ENCODE results near the gene CREB3L1. TPM values are rescaled to one million over a fixed set of nuclear protein-coding genes. Genes with fewer than 3 reads are reported as not detected.
A peak's percentile ranks its signal among the peaks of the same experiment; 100 is the strongest.

Gene CREB3L1
- total RNA-seq, 1 donor: 33.3 TPM

DNA sequence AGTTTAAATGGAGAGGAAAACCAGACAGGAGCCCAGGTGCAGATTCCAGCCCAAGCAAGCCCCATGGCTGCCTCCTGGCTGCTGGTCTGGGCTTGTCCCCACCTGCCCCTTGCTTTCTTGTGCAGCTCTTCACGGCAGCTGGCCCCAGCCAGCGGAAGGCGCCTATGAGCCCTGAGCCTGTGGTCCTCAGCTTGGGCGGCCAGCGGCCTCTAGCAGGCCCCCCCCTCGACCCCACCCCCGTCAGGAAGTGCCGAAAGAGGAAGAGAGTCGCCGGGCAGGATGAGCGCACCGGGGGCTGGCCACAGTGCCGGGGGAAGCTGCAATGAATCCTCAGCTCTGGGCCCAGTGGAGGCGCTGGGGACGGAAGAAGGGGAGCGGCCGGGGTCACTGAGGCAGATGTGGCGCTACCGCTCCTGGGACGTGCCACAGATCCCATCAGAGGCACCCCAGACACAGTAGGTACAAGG lies 67.7 kb downstream of the CREB3L1 start:
- Histone ChIP-seq H3K79me2 (ENCODE audit: insufficient read depth, low read length) (peaks cover 26% of the 10 kb centered on the region), H3K27ac (ENCODE audit: low read depth, low read length) (no peak overlapping the region), H3K4me3 (ENCODE audit: insufficient read depth, low read length) (no peak overlapping the region), H3K36me3 (ENCODE audit: insufficient read depth, low read length) (no peaks in the 10 kb centered on the region), H3K27me3 (ENCODE audit: insufficient read depth, low read length) (peaks cover 18% of the 10 kb centered on the region), H3K9me3 (ENCODE audit: low read depth, low read length) (no peaks in the 10 kb centered on the region), H3K4me2 (ENCODE audit: insufficient read depth, low read length) (no peak overlapping the region), H4K20me1 (ENCODE audit: insufficient read depth, low read length) (peaks cover 17% of the 10 kb centered on the region), H3K4me1 (ENCODE audit: insufficient read depth, low read length) (peaks cover 9% of the 10 kb centered on the region), H2AFZ (ENCODE audit: low read length) (no peak overlapping the region)
- DNase-seq (ENCODE audit: insufficient read length, low spot score, missing footprints): peak; percentile 34
- TF ChIP-seq, protein P1, sequence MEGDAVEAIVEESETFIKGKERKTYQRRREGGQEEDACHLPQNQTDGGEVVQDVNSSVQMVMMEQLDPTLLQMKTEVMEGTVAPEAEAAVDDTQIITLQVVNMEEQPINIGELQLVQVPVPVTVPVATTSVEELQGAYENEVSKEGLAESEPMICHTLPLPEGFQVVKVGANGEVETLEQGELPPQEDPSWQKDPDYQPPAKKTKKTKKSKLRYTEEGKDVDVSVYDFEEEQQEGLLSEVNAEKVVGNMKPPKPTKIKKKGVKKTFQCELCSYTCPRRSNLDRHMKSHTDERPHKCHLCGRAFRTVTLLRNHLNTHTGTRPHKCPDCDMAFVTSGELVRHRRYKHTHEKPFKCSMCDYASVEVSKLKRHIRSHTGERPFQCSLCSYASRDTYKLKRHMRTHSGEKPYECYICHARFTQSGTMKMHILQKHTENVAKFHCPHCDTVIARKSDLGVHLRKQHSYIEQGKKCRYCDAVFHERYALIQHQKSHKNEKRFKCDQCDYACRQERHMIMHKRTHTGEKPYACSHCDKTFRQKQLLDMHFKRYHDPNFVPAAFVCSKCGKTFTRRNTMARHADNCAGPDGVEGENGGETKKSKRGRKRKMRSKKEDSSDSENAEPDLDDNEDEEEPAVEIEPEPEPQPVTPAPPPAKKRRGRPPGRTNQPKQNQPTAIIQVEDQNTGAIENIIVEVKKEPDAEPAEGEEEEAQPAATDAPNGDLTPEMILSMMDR (IDR thresholded peaks at IDR 0.05; ENCODE audit: extremely low read depth, low read depth, low read length): no peak

DNA sequence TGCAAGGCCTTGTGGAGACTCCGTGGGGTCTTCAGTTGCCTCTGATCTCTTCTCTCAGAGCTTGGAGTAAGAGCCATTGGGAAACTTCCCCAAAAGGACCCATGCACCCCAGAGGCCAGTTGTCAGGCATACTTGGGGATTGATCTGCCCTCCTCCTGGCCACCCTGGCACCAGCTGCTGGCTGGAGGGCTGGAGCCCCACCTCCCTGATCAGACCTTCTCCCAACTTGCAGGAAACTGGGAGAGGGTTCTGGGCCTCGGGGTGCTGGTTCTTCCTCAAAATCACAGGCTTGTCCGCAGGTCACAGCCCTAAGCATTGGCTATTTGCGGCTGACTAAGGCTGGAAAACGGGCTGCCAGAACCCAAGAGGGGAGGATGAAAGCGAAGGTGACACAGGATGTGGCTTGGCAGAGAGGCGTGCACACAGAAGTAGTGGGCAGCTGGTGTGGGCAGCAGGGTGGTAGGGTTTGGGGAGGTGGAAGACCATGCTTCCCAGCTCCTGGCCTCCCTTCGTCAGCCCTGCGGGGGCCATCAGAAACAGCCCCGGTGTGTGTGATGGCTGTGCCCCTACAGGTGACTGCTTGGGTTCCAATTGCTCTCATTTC lies 68.5 kb downstream of the CREB3L1 start:
- no peaks in the 10 kb centered on the region for H3K9me3 ChIP-seq (ENCODE audit: low read depth, low read length)
- DNase-seq (ENCODE audit: insufficient read length, low spot score, missing footprints): peak; percentile 81
- no peak overlapping the region for H3K27ac ChIP-seq (ENCODE audit: low read depth, low read length)
- H2AFZ ChIP-seq (ENCODE audit: low read length): no peak overlapping the region
- H3K4me2 ChIP-seq (ENCODE audit: insufficient read depth, low read length): no peak overlapping the region
- no peak overlapping the region for H3K4me3 ChIP-seq (ENCODE audit: insufficient read depth, low read length)
- H3K79me2 ChIP-seq (ENCODE audit: insufficient read depth, low read length): peaks cover 32% of the 10 kb centered on the region
- peaks cover 18% of the 10 kb centered on the region for H3K27me3 ChIP-seq (ENCODE audit: insufficient read depth, low read length)
- no peaks in the 10 kb centered on the region for H3K36me3 ChIP-seq (ENCODE audit: insufficient read depth, low read length)
- TF ChIP-seq, protein P1 (IDR thresholded peaks at IDR 0.05; ENCODE audit: extremely low read depth, low read depth, low read length): no peak
- H4K20me1 ChIP-seq (ENCODE audit: insufficient read depth, low read length): peaks cover 17% of the 10 kb centered on the region
- peaks cover 9% of the 10 kb centered on the region for H3K4me1 ChIP-seq (ENCODE audit: insufficient read depth, low read length)

DNA sequence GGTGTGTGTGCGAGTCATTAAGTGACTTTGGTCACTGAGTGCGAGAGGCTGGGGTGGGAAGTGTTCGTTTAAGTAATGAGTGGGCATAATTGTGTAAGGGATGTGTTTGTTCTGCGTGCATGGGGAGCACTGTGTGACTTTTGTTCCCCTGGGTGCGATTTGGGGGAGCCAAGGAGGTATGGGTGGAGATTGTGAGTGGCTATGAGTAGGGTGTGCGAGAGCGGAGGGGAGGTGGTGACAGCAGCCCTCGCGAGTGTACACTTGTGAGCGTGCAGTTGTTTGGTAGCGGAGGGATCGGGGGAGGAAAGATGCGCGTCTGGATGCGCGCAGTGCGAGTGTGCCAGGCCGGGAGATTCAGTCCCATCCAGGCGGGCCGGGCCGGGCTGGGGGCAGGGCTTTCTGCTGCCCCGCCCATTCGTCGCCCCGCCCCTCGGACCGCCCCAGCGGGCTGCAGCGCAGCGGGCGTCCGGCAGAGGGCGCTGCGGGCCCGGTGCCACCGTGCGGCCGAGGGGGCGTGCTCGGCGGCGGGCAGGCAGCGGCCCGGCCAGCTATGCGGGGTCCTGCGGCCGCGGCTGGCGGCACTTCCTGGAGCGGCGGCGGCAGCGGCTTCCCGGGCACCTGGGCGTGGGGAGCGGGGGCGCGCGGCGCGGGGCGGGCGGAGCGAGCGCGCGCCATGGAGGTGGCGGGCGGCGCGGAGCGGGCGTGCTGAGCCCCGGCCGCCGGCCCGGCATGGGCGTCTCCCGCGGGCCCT lies 69.6 kb downstream of the CREB3L1 start, which contains the start of gene DGKZ:
Gene DGKZ, plus strand, starts transcription at position 578 of the 751 bp plus-strand sequence. CDS start 197 bp downstream, outside the sequence.
- peaks cover 9% of the 10 kb centered on the region for H3K4me1 ChIP-seq (ENCODE audit: insufficient read depth, low read length)
- no peaks in the 10 kb centered on the region for H3K9me3 ChIP-seq (ENCODE audit: low read depth, low read length)
- TF ChIP-seq, protein P1 (IDR thresholded peaks at IDR 0.05; ENCODE audit: extremely low read depth, low read depth, low read length): peak; percentile 37
- no peak within 1 kb of the TSS for H3K27ac ChIP-seq (ENCODE audit: low read depth, low read length)
- peak; percentile 100 for DNase-seq (ENCODE audit: insufficient read length, low spot score, missing footprints)
- H4K20me1 ChIP-seq (ENCODE audit: insufficient read depth, low read length): peaks cover 20% of the 10 kb centered on the region
- H3K27me3 ChIP-seq (ENCODE audit: insufficient read depth, low read length): peaks cover 12% of the 10 kb centered on the region
- H3K79me2 ChIP-seq (ENCODE audit: insufficient read depth, low read length): peaks cover 43% of the 10 kb centered on the region
- H3K4me3 ChIP-seq (ENCODE audit: insufficient read depth, low read length): peak within 1 kb of the TSS; percentile 84
- peak within 1 kb of the TSS; percentile 28 for H2AFZ ChIP-seq (ENCODE audit: low read length)
- H3K36me3 ChIP-seq (ENCODE audit: insufficient read depth, low read length): no peaks in the 10 kb centered on the region
- H3K4me2 ChIP-seq (ENCODE audit: insufficient read depth, low read length): peak within 1 kb of the TSS; percentile 92

Data from osteoblast (primary cell).